IMR-90 (cell line): ENCODE data around the gene TMEM163.

Experiments used
- BHLHE40 ChIP-seq: fragments of 150-350 bp; IDR thresholded peaks from 2 replicates; pipeline ENCODE4 v1.6.1; 2016; ENCODE audit warnings: mild to moderate bottlenecking, low read depth, low read length
- CEBPB ChIP-seq: IDR thresholded peaks from 2 replicates; pipeline ENCODE4 v1.6.1; 2012; ENCODE audit warnings: low read depth, low read length, improper control_type of control experiment
- MAZ ChIP-seq: IDR thresholded peaks from 2 replicates; pipeline ENCODE4 v1.6.1; 2012; ENCODE audit warnings: low read depth, mild to moderate bottlenecking, low read length, improper control_type of control experiment, moderate library complexity, borderline replicate concordance
- MXI1 ChIP-seq: IDR thresholded peaks from 2 replicates; pipeline ENCODE4 v1.6.1; 2012; ENCODE audit warnings: low read depth, mild to moderate bottlenecking, low read length, moderate library complexity, borderline replicate concordance
- NFE2L2 ChIP-seq: fragments of 150-350 bp; IDR thresholded peaks from 2 replicates; pipeline ENCODE4 v1.6.1; 2016; ENCODE audit warnings: low read depth, mild to moderate bottlenecking, low read length
- POLR2A ChIP-seq: IDR thresholded peaks from 2 replicates; pipeline ENCODE4 v1.6.1; 2012; ENCODE audit warnings: mild to moderate bottlenecking, low read depth, low read length
- RAD21 ChIP-seq: IDR thresholded peaks from 2 replicates; pipeline ENCODE4 v1.6.1; 2012; ENCODE audit warnings: low read length, improper control_type of control experiment
- RCOR1 ChIP-seq: IDR thresholded peaks from 2 replicates; pipeline ENCODE4 v1.6.1; 2012; ENCODE audit warnings: mild to moderate bottlenecking, low read length, improper control_type of control experiment; ENCODE audit not compliant: insufficient replicate concordance
- RFX5 ChIP-seq: IDR thresholded peaks from 2 replicates; pipeline ENCODE4 v1.8.0; 2012; ENCODE audit warnings: low read depth, mild to moderate bottlenecking, low read length, moderate library complexity
- SMC3 ChIP-seq: fragments of 150-350 bp; IDR thresholded peaks from 2 replicates; pipeline ENCODE4 v1.6.1; 2016; ENCODE audit warnings: low read depth, mild to moderate bottlenecking, antibody characterized with exemption, low read length, moderate library complexity
- USF2 ChIP-seq: fragments of 150-350 bp; IDR thresholded peaks from 2 replicates; pipeline ENCODE4 v1.6.1; 2017; ENCODE audit warnings: mild to moderate bottlenecking, antibody characterized with exemption, low read length, low read depth
- TF ChIP-seq, protein P1 (sequence below): conservative IDR thresholded peaks from 2 replicates; pipeline ENCODE4 v1.5.1; 2012; ENCODE audit warnings: mild to moderate bottlenecking, low read depth, low read length, improper control_type of control experiment
- TF ChIP-seq, protein P2 (sequence below): fragments of 150-350 bp; IDR thresholded peaks from 2 replicates; pipeline ENCODE4 v1.6.1; 2016; ENCODE audit warnings: low read depth, mild to moderate bottlenecking, low read length, moderate library complexity, borderline replicate concordance

DNA sequence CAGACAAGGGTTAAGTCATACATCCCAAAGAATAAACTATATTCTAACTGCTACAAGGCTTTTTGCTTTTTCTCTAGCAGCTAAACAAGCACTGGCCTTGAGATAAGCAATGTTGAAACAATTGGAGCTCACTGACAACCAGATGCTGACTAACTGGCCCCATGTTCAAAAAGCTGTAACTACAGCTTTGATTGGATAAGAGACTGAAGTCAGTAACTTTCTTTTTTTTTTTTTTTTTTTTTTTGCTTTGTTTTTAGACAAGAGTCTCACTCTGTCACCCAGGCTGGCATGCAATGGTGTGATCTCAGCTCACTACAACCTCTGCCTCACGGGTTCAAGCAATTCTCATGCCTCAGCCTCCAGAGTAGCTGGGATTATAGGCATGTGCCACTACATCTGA lies 45.4 kb upstream of the TMEM163 start:
- TF ChIP-seq POLR2A: no peak
- TF ChIP-seq, protein P1, sequence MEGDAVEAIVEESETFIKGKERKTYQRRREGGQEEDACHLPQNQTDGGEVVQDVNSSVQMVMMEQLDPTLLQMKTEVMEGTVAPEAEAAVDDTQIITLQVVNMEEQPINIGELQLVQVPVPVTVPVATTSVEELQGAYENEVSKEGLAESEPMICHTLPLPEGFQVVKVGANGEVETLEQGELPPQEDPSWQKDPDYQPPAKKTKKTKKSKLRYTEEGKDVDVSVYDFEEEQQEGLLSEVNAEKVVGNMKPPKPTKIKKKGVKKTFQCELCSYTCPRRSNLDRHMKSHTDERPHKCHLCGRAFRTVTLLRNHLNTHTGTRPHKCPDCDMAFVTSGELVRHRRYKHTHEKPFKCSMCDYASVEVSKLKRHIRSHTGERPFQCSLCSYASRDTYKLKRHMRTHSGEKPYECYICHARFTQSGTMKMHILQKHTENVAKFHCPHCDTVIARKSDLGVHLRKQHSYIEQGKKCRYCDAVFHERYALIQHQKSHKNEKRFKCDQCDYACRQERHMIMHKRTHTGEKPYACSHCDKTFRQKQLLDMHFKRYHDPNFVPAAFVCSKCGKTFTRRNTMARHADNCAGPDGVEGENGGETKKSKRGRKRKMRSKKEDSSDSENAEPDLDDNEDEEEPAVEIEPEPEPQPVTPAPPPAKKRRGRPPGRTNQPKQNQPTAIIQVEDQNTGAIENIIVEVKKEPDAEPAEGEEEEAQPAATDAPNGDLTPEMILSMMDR: no peak
- TF ChIP-seq RAD21: no peak
- no peak for TF ChIP-seq CEBPB
- no peak for TF ChIP-seq NFE2L2
- no peak for TF ChIP-seq SMC3
- TF ChIP-seq RFX5: no peak
- no peak for TF ChIP-seq RCOR1
- no peak for TF ChIP-seq USF2
- TF ChIP-seq MAZ: no peak
- TF ChIP-seq, protein P2, sequence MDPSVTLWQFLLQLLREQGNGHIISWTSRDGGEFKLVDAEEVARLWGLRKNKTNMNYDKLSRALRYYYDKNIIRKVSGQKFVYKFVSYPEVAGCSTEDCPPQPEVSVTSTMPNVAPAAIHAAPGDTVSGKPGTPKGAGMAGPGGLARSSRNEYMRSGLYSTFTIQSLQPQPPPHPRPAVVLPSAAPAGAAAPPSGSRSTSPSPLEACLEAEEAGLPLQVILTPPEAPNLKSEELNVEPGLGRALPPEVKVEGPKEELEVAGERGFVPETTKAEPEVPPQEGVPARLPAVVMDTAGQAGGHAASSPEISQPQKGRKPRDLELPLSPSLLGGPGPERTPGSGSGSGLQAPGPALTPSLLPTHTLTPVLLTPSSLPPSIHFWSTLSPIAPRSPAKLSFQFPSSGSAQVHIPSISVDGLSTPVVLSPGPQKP: no peak
- no peak for TF ChIP-seq BHLHE40
- no peak for TF ChIP-seq MXI1
